ENCODE data around the gene THAP11.

GRCh38 chr16:67879462-67879861, 37.3 kb downstream of the THAP11 start:
- TF ChIP-seq JUNB (IDR thresholded peaks at IDR 0.05; ENCODE audit: unreplicated experiment), result no peak
- TF ChIP-seq POLR2AphosphoS5 (IDR thresholded peaks at IDR 0.05; ENCODE audit: low read depth), result no peak
- TF ChIP-seq CTCF (conservative IDR thresholded peaks at IDR 0.05; ENCODE audit: low read depth in 2 of 2), result peak in 1 of 2 experiments; percentile 17; a peak in 2 of 4 replicates
- no peak for TF ChIP-seq EZH2 (IDR thresholded peaks at IDR 0.05; ENCODE audit: low read depth, unreplicated experiment)
- no peak for TF ChIP-seq CREB1 (CRISPR knock-in tag; IDR thresholded peaks at IDR 0.05; ENCODE audit: low read depth)
- TF ChIP-seq REST (IDR thresholded peaks at IDR 0.05; ENCODE audit: unreplicated experiment), result no peak
